Choroid plexus epithelial cell (primary cell): ENCODE measurements around the gene GIGYF2.

Experiments used
- DNase-seq: peaks from one replicate; pipeline ENCODE4 v3.0.0-alpha.2; 2010; ENCODE audit warnings: low read depth
- H3K4me3 ChIP-seq: 2 replicates; pipeline ENCODE4 v1.5.1; 2011; ENCODE audit warnings: low read depth, mild to moderate bottlenecking, control low read depth, low read length, moderate library complexity
- TF ChIP-seq, protein P1 (sequence below): conservative IDR thresholded peaks from 2 replicates; pipeline ENCODE4 v1.5.1; 2011; ENCODE audit warnings: low read depth, mild to moderate bottlenecking, control low read depth, inconsistent platforms, low read length, moderate library complexity

The GIGYF2 gene

GRCh38 chr2:232749331-232749730, 52.2 kb downstream of the GIGYF2 start:
- no peak for DNase-seq
- H3K4me3 ChIP-seq: no peak overlapping the region
- TF ChIP-seq, protein P1, sequence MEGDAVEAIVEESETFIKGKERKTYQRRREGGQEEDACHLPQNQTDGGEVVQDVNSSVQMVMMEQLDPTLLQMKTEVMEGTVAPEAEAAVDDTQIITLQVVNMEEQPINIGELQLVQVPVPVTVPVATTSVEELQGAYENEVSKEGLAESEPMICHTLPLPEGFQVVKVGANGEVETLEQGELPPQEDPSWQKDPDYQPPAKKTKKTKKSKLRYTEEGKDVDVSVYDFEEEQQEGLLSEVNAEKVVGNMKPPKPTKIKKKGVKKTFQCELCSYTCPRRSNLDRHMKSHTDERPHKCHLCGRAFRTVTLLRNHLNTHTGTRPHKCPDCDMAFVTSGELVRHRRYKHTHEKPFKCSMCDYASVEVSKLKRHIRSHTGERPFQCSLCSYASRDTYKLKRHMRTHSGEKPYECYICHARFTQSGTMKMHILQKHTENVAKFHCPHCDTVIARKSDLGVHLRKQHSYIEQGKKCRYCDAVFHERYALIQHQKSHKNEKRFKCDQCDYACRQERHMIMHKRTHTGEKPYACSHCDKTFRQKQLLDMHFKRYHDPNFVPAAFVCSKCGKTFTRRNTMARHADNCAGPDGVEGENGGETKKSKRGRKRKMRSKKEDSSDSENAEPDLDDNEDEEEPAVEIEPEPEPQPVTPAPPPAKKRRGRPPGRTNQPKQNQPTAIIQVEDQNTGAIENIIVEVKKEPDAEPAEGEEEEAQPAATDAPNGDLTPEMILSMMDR: no peak

GRCh38 chr2:232750135-232750671, 53.1 kb downstream of the GIGYF2 start:
- H3K4me3 ChIP-seq: no peak overlapping the region
- DNase-seq: no peak

GRCh38 chr2:232757905-232758304, 60.8 kb downstream of the GIGYF2 start:
- DNase-seq: no peak
- TF ChIP-seq, protein P1: no peak
- no peak overlapping the region for H3K4me3 ChIP-seq

More at GRCh38 chr2:232750135-232750671, 53.1 kb downstream of the GIGYF2 start:
- TF ChIP-seq, protein P1: no peak

- peak; percentile 78 for DNase-seq
- no peak overlapping the region for H3K4me3 ChIP-seq
- TF ChIP-seq, protein P1: peak; percentile 74
Observed at GRCh38 chr2:232761301-232761907, 64.3 kb downstream of the GIGYF2 start.

- TF ChIP-seq, protein P1: no peak
- no peak overlapping the region for H3K4me3 ChIP-seq
- DNase-seq: no peak
Observed at GRCh38 chr2:232767866-232768265, 70.7 kb downstream of the GIGYF2 start.

DNA sequence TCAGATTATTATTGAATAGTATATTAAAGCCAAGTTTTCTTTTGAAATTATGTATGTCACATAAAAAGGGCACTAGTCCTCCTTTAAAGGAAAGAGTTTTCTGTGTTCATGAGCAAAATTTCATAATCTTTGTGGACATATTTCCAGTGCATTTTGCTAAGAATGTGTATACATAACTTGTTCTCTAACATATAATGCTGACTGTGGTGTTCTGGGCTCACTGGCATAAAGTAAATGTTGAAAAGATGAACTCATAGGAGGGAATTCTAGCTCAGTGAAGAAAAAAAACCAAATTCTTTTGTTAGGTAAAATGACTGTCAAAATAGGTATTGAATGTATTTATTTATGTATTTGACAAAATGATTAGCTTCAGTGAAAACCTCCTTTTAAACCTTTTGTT, 73.1 kb downstream of the GIGYF2 start:
- TF ChIP-seq, protein P1: no peak
- H3K4me3 ChIP-seq: no peak overlapping the region
- peak; percentile 7 for DNase-seq

DNA sequence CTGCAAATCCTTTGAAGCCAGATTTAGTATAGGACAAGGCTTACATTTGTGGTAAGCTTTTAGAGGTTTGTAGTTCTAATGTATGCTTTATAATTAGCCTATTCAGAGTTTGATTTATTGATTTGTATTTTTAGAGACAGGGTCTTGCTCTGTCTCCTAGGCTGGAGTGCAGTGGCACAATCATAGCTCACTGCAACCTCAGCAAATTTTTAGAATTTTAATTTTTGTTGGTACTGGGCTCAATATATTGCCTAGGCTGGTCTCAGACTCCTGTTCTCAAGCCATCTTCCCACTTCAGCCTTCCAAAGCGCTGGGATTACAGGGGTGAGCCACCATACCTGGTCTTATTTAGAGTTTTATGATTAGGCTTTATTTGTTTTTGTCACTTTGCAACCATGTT, 74.7 kb downstream of the GIGYF2 start:
- TF ChIP-seq, protein P1: no peak
- H3K4me3 ChIP-seq: no peak overlapping the region
- no peak for DNase-seq
